Measurements from ENCODE around the gene CYP4B1. TPM values are rescaled to one million over a fixed set of nuclear protein-coding genes. Genes with fewer than 3 reads are reported as not detected.
"Not testable (repeated sequence)": the region's sequence is repeated elsewhere in the genome, so short reads cannot be mapped to it uniquely, and the experiment has no call there.

CYP4B1 gene
- total and polyA plus RNA-seq, 2 donors (not counting 1 experiment from before 2014, with no cell fraction given): not detected

GRCh38 chr1:46784666-46785065, 14.2 kb upstream of the CYP4B1 start:
- CTCF ChIA-PET: no interaction called here
- no CpG with 5 or more reads among the region's 1 CpG for WGBS (ENCODE audit: insufficient coverage)

DNA sequence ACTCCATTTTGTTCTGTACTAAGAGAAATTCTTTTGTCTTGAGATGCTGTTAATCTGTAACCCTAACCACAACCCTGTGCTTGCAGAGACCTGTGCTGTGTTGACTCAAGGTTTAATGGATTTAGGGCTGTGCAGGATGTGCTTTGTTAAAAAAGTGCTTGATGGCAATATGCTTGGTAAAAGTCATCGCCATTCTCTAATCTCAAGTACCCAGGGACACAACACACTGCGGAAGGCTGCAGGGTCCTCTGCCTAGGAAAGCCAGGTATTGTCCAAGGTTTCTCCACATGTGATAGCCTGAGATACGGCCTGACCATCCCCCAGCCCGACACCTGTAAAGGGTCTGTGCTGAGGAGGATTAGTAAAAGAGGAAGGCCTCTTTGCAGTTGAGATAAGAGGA, 10.2 kb upstream of the CYP4B1 start:
- H2AFZ ChIP-seq (ENCODE audit: insufficient read depth, low read depth, low read length, poor library complexity, severe bottlenecking); H3K9me3 ChIP-seq (ENCODE audit: control extremely low read depth in 1 of 3, control insufficient read depth in 2 of 3, insufficient read depth in 1 of 3, low read length in 2 of 3); intact Hi-C loops (cut with micrococcal nuclease); H3K9ac ChIP-seq (ENCODE audit: low read length); H3K27ac ChIP-seq (ENCODE audit: low read length in 2 of 2); CTCF ChIA-PET; ATAC-seq (ENCODE audit: low read depth); H3K27me3 ChIP-seq (replicated peaks in 1 of 4; ENCODE audit: control extremely low read depth in 1 of 4, control insufficient read depth in 3 of 4, insufficient read depth in 4 of 4, low read length in 3 of 4); H3K9me3 Mint-ChIP-seq (ENCODE audit: insufficient read depth); DNase-seq; H4K20me1 ChIP-seq (ENCODE audit: control insufficient read depth, insufficient read depth, low read length, poor library complexity, severe bottlenecking); POLR2A ChIA-PET; H3K4me3 ChIP-seq (ENCODE audit: control extremely low read depth in 1 of 5, extremely low read depth in 1 of 5, insufficient read depth in 1 of 5, low read depth in 2 of 5, low read length in 4 of 5); H3K27ac Mint-ChIP-seq; H3K4me1 ChIP-seq (ENCODE audit: control insufficient read depth in 2 of 2, insufficient read depth in 2 of 2, low read length in 2 of 2); H3K4me1 Mint-ChIP-seq; H3K36me3 ChIP-seq (replicated peaks in 1 of 2; ENCODE audit: control extremely low read depth in 1 of 2, control insufficient read depth in 1 of 2, extremely low read depth in 1 of 2, insufficient read depth in 2 of 2, low read length in 1 of 2); H3K79me2 ChIP-seq (ENCODE audit: control insufficient read depth, insufficient read depth, low read length); H3K4me3 Mint-ChIP-seq; H3K4me2 ChIP-seq (replicated peaks; ENCODE audit: low read depth, low read length, poor library complexity, severe bottlenecking): not testable (repeated sequence)
- WGBS (ENCODE audit: insufficient coverage): 40% methylated on average over 1 of the region's 4 CpGs
- peaks cover 25% of the 10 kb centered on the region for H3K27me3 Mint-ChIP-seq

More at GRCh38 chr1:46784666-46785065, 14.2 kb upstream of the CYP4B1 start:
- H3K79me2 ChIP-seq (ENCODE audit: control insufficient read depth, insufficient read depth, low read length): no peaks in the 10 kb centered on the region
- no peaks in the 10 kb centered on the region for H4K20me1 ChIP-seq (ENCODE audit: control insufficient read depth, insufficient read depth, low read length, poor library complexity, severe bottlenecking)
- H3K9me3 Mint-ChIP-seq (ENCODE audit: insufficient read depth): peaks cover 3% of the 10 kb centered on the region
- no peak overlapping the region for H3K4me3 ChIP-seq (ENCODE audit: control extremely low read depth in 1 of 5, extremely low read depth in 1 of 5, insufficient read depth in 1 of 5, low read depth in 2 of 5, low read length in 4 of 5)
- ATAC-seq (ENCODE audit: low read depth): no peak
- intact Hi-C loops (cut with micrococcal nuclease): no loop called here
- H3K27me3 ChIP-seq (replicated peaks in 1 of 4; ENCODE audit: control extremely low read depth in 1 of 4, control insufficient read depth in 3 of 4, insufficient read depth in 4 of 4, low read length in 3 of 4): peaks cover 0 to 2% (median 0%) of the 10 kb centered on the region in 4 experiments
- H3K36me3 ChIP-seq (replicated peaks in 1 of 2; ENCODE audit: control extremely low read depth in 1 of 2, control insufficient read depth in 1 of 2, extremely low read depth in 1 of 2, insufficient read depth in 2 of 2, low read length in 1 of 2): no peaks in the 10 kb centered on the region
- H3K9ac ChIP-seq (ENCODE audit: low read length): no peak overlapping the region
- no peak overlapping the region for H3K27ac Mint-ChIP-seq
- H3K4me3 Mint-ChIP-seq: no peak overlapping the region
- no peak overlapping the region for H3K4me2 ChIP-seq (replicated peaks; ENCODE audit: low read depth, low read length, poor library complexity, severe bottlenecking)
- POLR2A ChIA-PET: no interaction called here
- peaks cover 0 to 4% (median 0%) of the 10 kb centered on the region in 3 donors for H3K9me3 ChIP-seq (ENCODE audit: control extremely low read depth in 1 of 3, control insufficient read depth in 2 of 3, insufficient read depth in 1 of 3, low read length in 2 of 3)
- no peak for DNase-seq
- H2AFZ ChIP-seq (ENCODE audit: insufficient read depth, low read depth, low read length, poor library complexity, severe bottlenecking): no peak overlapping the region
- TF ChIP-seq, protein P1, sequence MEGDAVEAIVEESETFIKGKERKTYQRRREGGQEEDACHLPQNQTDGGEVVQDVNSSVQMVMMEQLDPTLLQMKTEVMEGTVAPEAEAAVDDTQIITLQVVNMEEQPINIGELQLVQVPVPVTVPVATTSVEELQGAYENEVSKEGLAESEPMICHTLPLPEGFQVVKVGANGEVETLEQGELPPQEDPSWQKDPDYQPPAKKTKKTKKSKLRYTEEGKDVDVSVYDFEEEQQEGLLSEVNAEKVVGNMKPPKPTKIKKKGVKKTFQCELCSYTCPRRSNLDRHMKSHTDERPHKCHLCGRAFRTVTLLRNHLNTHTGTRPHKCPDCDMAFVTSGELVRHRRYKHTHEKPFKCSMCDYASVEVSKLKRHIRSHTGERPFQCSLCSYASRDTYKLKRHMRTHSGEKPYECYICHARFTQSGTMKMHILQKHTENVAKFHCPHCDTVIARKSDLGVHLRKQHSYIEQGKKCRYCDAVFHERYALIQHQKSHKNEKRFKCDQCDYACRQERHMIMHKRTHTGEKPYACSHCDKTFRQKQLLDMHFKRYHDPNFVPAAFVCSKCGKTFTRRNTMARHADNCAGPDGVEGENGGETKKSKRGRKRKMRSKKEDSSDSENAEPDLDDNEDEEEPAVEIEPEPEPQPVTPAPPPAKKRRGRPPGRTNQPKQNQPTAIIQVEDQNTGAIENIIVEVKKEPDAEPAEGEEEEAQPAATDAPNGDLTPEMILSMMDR (IDR thresholded peaks at IDR 0.05): no peak
- no peaks in the 10 kb centered on the region for H3K4me1 ChIP-seq (ENCODE audit: control insufficient read depth in 2 of 2, insufficient read depth in 2 of 2, low read length in 2 of 2)
- H3K27ac ChIP-seq (ENCODE audit: low read length in 2 of 2): no peak overlapping the region
- H3K4me1 Mint-ChIP-seq: no peaks in the 10 kb centered on the region
- peaks cover 20% of the 10 kb centered on the region for H3K27me3 Mint-ChIP-seq
